Measurements from ENCODE around the gene RBM18. TPM values are rescaled to one million over a fixed set of nuclear protein-coding genes. Genes with fewer than 3 reads are reported as not detected.
A peak's percentile ranks its signal among the peaks of the same experiment; 100 is the strongest.

The RBM18 gene
- total RNA-seq, 1 experiment from 2014 or later: 32.5 TPM

- no peak for TF ChIP-seq SRF (IDR thresholded peaks at IDR 0.05; ENCODE audit: low read depth)
- TF ChIP-seq SIN3A (IDR thresholded peaks at IDR 0.05; ENCODE audit: low read depth): no peak
- no peak for TF ChIP-seq ZNF274 (IDR thresholded peaks at IDR 0.05; ENCODE audit: low read depth, low read length)
- TF ChIP-seq EZH2 (IDR thresholded peaks at IDR 0.05): no peak
- TF ChIP-seq CEBPB (IDR thresholded peaks at IDR 0.05; ENCODE audit: low read depth): no peak
- no peak for TF ChIP-seq ELF1 (IDR thresholded peaks at IDR 0.05; ENCODE audit: borderline replicate concordance, low read depth)
- TF ChIP-seq EGR1 (IDR thresholded peaks at IDR 0.05; ENCODE audit: low read depth): no peak
- TF ChIP-seq ZBTB33 (IDR thresholded peaks at IDR 0.05; ENCODE audit: extremely low read depth, insufficient replicate concordance, low read length): no peak
- no peak for TF ChIP-seq SP1 (IDR thresholded peaks at IDR 0.05; ENCODE audit: low read depth)
- no peak for TF ChIP-seq TCF7L2 (IDR thresholded peaks at IDR 0.05; ENCODE audit: borderline replicate concordance, extremely low read depth, insufficient read depth, insufficient read length)
- no peak for TF ChIP-seq CBX3 (IDR thresholded peaks at IDR 0.05; ENCODE audit: low read depth)
These were observed 2.6 kb downstream of the RBM18 start (continued) for GRCh38 chr9:122262073-122262472.

DNA sequence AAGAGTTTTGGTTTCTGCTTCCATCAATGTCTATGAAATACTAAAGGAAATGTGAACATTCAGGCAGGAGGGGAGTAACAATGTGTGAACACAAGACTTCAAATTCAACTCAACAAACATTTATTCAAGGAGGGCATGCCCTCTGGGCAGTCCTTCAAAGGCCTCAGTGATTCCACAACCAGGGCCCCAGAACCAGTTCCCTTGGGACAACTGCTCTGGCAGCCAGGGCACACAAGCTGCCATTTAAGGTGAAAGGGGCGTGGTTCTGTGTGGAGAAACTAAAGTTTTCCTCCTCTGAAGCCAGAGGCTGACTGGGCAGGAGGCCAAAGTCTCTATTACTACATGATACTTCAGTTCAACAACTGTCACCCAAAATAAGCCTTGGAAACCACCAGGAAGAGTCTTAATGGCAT, 3.2 kb downstream of the RBM18 start:
- H4K20me1 ChIP-seq (ENCODE audit: insufficient read depth): no peaks in the 10 kb centered on the region
- BruUV-seq (replicated peaks): no TSS peak
- H3K27me3 ChIP-seq (ENCODE audit: insufficient read depth, low read length): no peaks in the 10 kb centered on the region
- no peak overlapping the region for H3K9ac ChIP-seq (ENCODE audit: low read length)
- DNase-seq (ENCODE audit: low read depth, low spot score) (no peak), ATAC-seq (no peak)
- peaks cover 82% of the 10 kb centered on the region for H3K79me2 ChIP-seq (ENCODE audit: insufficient read depth, low read length)
- RAD21 ChIA-PET (ENCODE audit: low non-redundant PET in 1 of 2, low total read pairs in 2 of 2, uncharacterized antibody in 2 of 2, unreplicated experiment in 2 of 2): no interaction called here
- H3K4me2 ChIP-seq (ENCODE audit: low read length): no peak overlapping the region
- TF ChIP-seq POLR2AphosphoS5 (IDR thresholded peaks at IDR 0.05; ENCODE audit: low read depth, low read length): no peak
- TF ChIP-seq, protein P1, sequence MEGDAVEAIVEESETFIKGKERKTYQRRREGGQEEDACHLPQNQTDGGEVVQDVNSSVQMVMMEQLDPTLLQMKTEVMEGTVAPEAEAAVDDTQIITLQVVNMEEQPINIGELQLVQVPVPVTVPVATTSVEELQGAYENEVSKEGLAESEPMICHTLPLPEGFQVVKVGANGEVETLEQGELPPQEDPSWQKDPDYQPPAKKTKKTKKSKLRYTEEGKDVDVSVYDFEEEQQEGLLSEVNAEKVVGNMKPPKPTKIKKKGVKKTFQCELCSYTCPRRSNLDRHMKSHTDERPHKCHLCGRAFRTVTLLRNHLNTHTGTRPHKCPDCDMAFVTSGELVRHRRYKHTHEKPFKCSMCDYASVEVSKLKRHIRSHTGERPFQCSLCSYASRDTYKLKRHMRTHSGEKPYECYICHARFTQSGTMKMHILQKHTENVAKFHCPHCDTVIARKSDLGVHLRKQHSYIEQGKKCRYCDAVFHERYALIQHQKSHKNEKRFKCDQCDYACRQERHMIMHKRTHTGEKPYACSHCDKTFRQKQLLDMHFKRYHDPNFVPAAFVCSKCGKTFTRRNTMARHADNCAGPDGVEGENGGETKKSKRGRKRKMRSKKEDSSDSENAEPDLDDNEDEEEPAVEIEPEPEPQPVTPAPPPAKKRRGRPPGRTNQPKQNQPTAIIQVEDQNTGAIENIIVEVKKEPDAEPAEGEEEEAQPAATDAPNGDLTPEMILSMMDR (IDR thresholded peaks at IDR 0.05 in 2 of 3, conservative IDR thresholded peaks at IDR 0.05 in 1 of 3; ENCODE audit: borderline replicate concordance in 1 of 3, insufficient read depth in 1 of 3, low read depth in 2 of 3, low read length in 2 of 3): no peak
- TF ChIP-seq EZH2 (IDR thresholded peaks at IDR 0.05): no peak
- peak; percentile 34; the same call in 1 of the 2 replicates for TF ChIP-seq SRF (IDR thresholded peaks at IDR 0.05; ENCODE audit: low read depth)
- H2AFZ ChIP-seq (ENCODE audit: low read depth, low read length, poor library complexity, severe bottlenecking): no peak overlapping the region
- POLR2A ChIA-PET: no interaction called here
- H3K4me1 ChIP-seq (ENCODE audit: control insufficient read depth in 1 of 2, insufficient read depth in 2 of 2, low read length in 2 of 2): peaks cover 6 to 20% of the 10 kb centered on the region in 2 experiments
- H3K9me2 ChIP-seq (ENCODE audit: insufficient read depth): no peaks in the 10 kb centered on the region
- no peak overlapping the region for H3K27ac ChIP-seq (ENCODE audit: low read depth, low read length)
- peaks cover 12 to 24% of the 10 kb centered on the region in 2 experiments; a peak in 3 of 4 replicates for H3K36me3 ChIP-seq (ENCODE audit: control insufficient read depth in 1 of 2, insufficient read depth in 2 of 2, low read length in 2 of 2)
- H3K4me3 ChIP-seq (replicated peaks in 1 of 2; ENCODE audit: low read depth in 1 of 2, low read length in 2 of 2): no peak overlapping the region
- CTCF ChIA-PET: no interaction called here
- no peaks in the 10 kb centered on the region for H3K9me3 ChIP-seq (ENCODE audit: control insufficient read depth in 1 of 2, insufficient read depth in 1 of 2, low read depth in 1 of 2, low read length in 2 of 2)
- intact Hi-C loops (cut with micrococcal nuclease): no loop called here

Measured in HCT116 (cell line).